CD8-positive, alpha-beta memory T cell (primary cell): ENCODE data around the gene DHX30. TPM values are rescaled to one million over a fixed set of nuclear protein-coding genes. Genes with fewer than 3 reads are reported as not detected.
"Not testable (repeated sequence)": the region's sequence is repeated elsewhere in the genome, so short reads cannot be mapped to it uniquely, and the experiment has no call there.

Source experiments
- CTCF ChIA-PET: fragments of 350-600 bp; sonication (Branson Sonifier 250); formaldehyde crosslinking; loops from one replicate; lab custom pipeline; 2021; ENCODE audit warnings: antibody characterized with exemption; lab: Charles Lee
- POLR2A ChIA-PET: fragments of 350-600 bp; sonication (Branson Sonifier 250); formaldehyde crosslinking; loops from one replicate; lab custom pipeline; 2021; ENCODE audit warnings: antibody characterized with exemption; lab: Charles Lee
- DNase-seq, 5 donors: peaks; one replicate each; pipeline versions ENCODE4 v3.0.0 to v3.0.0-alpha.2; 2020 to 2022; ENCODE audit warnings: mixed read lengths in 1 of 5
- H3K27ac ChIP-seq: one replicate; pipeline ENCODE4 v1.7.0; 2013; ENCODE audit warnings: low read depth, mild to moderate bottlenecking, low read length, moderate library complexity
- H3K27me3 ChIP-seq: 2 replicates; pipeline ENCODE4 v1.7.0; 2013; ENCODE audit warnings: low read length, mild to moderate bottlenecking; ENCODE audit not compliant: insufficient read depth, poor library complexity, severe bottlenecking
- H3K36me3 ChIP-seq: 2 replicates; pipeline ENCODE4 v1.7.0; 2013; ENCODE audit warnings: mild to moderate bottlenecking, low read length, moderate library complexity; ENCODE audit not compliant: insufficient read depth
- H3K4me1 ChIP-seq: 2 replicates; pipeline ENCODE4 v1.7.0; 2013; ENCODE audit warnings: mild to moderate bottlenecking, low read length, moderate library complexity; ENCODE audit not compliant: insufficient read depth
- H3K4me3 ChIP-seq: 2 replicates; pipeline ENCODE4 v1.7.0; 2013; ENCODE audit warnings: mild to moderate bottlenecking, low read length
- H3K9me3 ChIP-seq: 2 replicates; pipeline ENCODE4 v1.7.0; 2013; ENCODE audit warnings: mild to moderate bottlenecking, low read length
- H3K27ac Mint-ChIP-seq, 8 donors: one replicate each; pipeline ENCODE4 v1.8.0; 2020 to 2021; ENCODE audit warnings: mixed read lengths in 8 of 8, mild to moderate bottlenecking in 6 of 8, inconsistent platforms in 3 of 8, moderate library complexity in 3 of 8
- H3K27me3 Mint-ChIP-seq, 2 donors: one replicate each; pipeline ENCODE4 v1.8.0; 2020 to 2021; ENCODE audit warnings: mixed read lengths in 2 of 2, mild to moderate bottlenecking in 1 of 2, moderate library complexity in 1 of 2
- H3K36me3 Mint-ChIP-seq, 3 donors: one replicate each; pipeline ENCODE4 v1.8.0; 2020 to 2021; ENCODE audit warnings: mixed read lengths in 3 of 3, inconsistent platforms in 1 of 3, mild to moderate bottlenecking in 1 of 3
- H3K4me1 Mint-ChIP-seq, 3 donors: one replicate each; pipeline ENCODE4 v1.8.0; 2020 to 2021; ENCODE audit warnings: mixed read lengths in 3 of 3, inconsistent platforms in 1 of 3, mild to moderate bottlenecking in 1 of 3
- H3K4me3 Mint-ChIP-seq, 7 donors: one replicate each; pipeline ENCODE4 v1.8.0; 2020 to 2021; ENCODE audit warnings: mixed read lengths in 7 of 7, mild to moderate bottlenecking in 6 of 7, moderate library complexity in 4 of 7, inconsistent platforms in 2 of 7
- H3K9me3 Mint-ChIP-seq, 5 donors: one replicate each; pipeline ENCODE4 v1.8.0; 2020 to 2022; ENCODE audit warnings: mixed read lengths in 5 of 5, mild to moderate bottlenecking in 3 of 5, moderate library complexity in 2 of 5, inconsistent platforms in 1 of 5
- polyA plus RNA-seq: library from polyadenylated mRNA; unstranded; fragments of 300-500 nt; fragmentation: Illumina TruSeq; gene quantifications from one replicate; pipeline ENCODE4 v1.2.3, GENCODE V29; 2021
- total RNA-seq, 2 experiments: library from RNA; stranded (reverse); gene quantifications; one replicate each; pipeline ENCODE4 v1.2.3, GENCODE V29; 2021

Gene DHX30
- total RNA-seq: 100 to 1,000 TPM; 117 TPM
- 48.3 TPM for polyA plus RNA-seq

GRCh38 chr3:47802734-47803479 lies at the start of gene DHX30:
DHX30 (plus strand) TSS chr3:47803138; CDS start chr3:47810684, 7,546 bp downstream.
- Histone ChIP-seq H3K27ac (peak within 1 kb of the TSS; percentile 76), H3K36me3 (no peaks in the 10 kb centered on the region), H3K9me3 (no peaks in the 10 kb centered on the region), H3K4me1 (peaks cover 23% of the 10 kb centered on the region), H3K27me3 (no peaks in the 10 kb centered on the region), H3K4me3 (peak within 1 kb of the TSS; percentile 72)
- CTCF ChIA-PET: interaction anchor here (2.2 to 3.9 kb wide), 3 partner anchors 14 to 281 kb away, joined by 10 to 14 read pairs (median 11); no protein-coding TSS in a partner anchor
- POLR2A ChIA-PET: no interaction called here
- Mint-ChIP-seq H3K4me3 (peak within 1 kb of the TSS; percentile 91 to 97 (median 94)), H3K9me3 (no peaks in the 10 kb centered on the region), H3K27me3 (no peaks in the 10 kb centered on the region), H3K36me3 (peaks cover 0 to 19% (median 3%) of the 10 kb centered on the region in 3 donors), H3K27ac (peak within 1 kb of the TSS; percentile 89 to 99 (median 96)), H3K4me1 (peaks cover 16 to 26% (median 26%) of the 10 kb centered on the region in 3 donors)
- peak; percentile 79 to 86 (median 81) for DNase-seq

GRCh38 chr3:47758261-47759025 lies 44.5 kb upstream of the DHX30 start:
- no peaks in the 10 kb centered on the region for H3K9me3 ChIP-seq
- H3K4me3 ChIP-seq: no peak overlapping the region
- ChIA-PET POLR2A (no interaction called here), CTCF (interaction anchor here (1.2 kb wide), 1 partner anchor 67 kb away, joined by 3 read pairs; no protein-coding TSS in a partner anchor)
- H3K4me1 ChIP-seq: no peaks in the 10 kb centered on the region
- H3K27ac Mint-ChIP-seq: peak overlapping the region in 3 of 8 donors; percentile 12 to 43 (median 38)
- H3K9me3 Mint-ChIP-seq: no peaks in the 10 kb centered on the region
- H3K36me3 Mint-ChIP-seq: peaks cover 0 to 34% (median 7%) of the 10 kb centered on the region in 3 donors
- no peak for DNase-seq
- no peaks in the 10 kb centered on the region for H3K27me3 ChIP-seq
- H3K27me3 Mint-ChIP-seq: no peaks in the 10 kb centered on the region
- no peak overlapping the region for H3K4me3 Mint-ChIP-seq
- no peak overlapping the region for H3K27ac ChIP-seq
- peaks cover 11 to 15% (median 15%) of the 10 kb centered on the region in 3 donors for H3K4me1 Mint-ChIP-seq
- no peaks in the 10 kb centered on the region for H3K36me3 ChIP-seq

GRCh38 chr3:47760207-47760606 lies 42.7 kb upstream of the DHX30 start:
- H3K36me3 ChIP-seq, H3K4me3 Mint-ChIP-seq, CTCF ChIA-PET, H3K27me3 Mint-ChIP-seq, DNase-seq, H3K27me3 ChIP-seq, H3K9me3 Mint-ChIP-seq, H3K4me1 ChIP-seq, POLR2A ChIA-PET, H3K27ac ChIP-seq, H3K4me3 ChIP-seq, H3K9me3 ChIP-seq: not testable (repeated sequence)
- Mint-ChIP-seq H3K4me1 (peaks cover 13 to 28% (median 19%) of the 10 kb centered on the region in 3 donors), H3K36me3 (peaks cover 0 to 42% (median 7%) of the 10 kb centered on the region in 3 donors), H3K27ac (peak overlapping the region in 4 of 8 donors; percentile 11 to 85 (median 50))

- DNase-seq: no peak
- peaks cover 15 to 30% (median 19%) of the 10 kb centered on the region in 3 donors for H3K4me1 Mint-ChIP-seq
- H3K27ac Mint-ChIP-seq: peak overlapping the region in 5 of 8 donors; percentile 2 to 85 (median 49)
- no peaks in the 10 kb centered on the region for H3K9me3 Mint-ChIP-seq
- Histone ChIP-seq H3K4me3 (no peak overlapping the region), H3K27me3 (no peaks in the 10 kb centered on the region), H3K27ac (no peak overlapping the region), H3K9me3 (no peaks in the 10 kb centered on the region), H3K36me3 (peaks cover 3% of the 10 kb centered on the region), H3K4me1 (no peaks in the 10 kb centered on the region)
- peaks cover 0 to 46% (median 7%) of the 10 kb centered on the region in 3 donors for H3K36me3 Mint-ChIP-seq
- CTCF ChIA-PET: interaction anchor here (0.5 kb wide), 1 partner anchor 63 kb away, joined by 3 read pairs; no protein-coding TSS in a partner anchor
- no peak overlapping the region for H3K4me3 Mint-ChIP-seq
- POLR2A ChIA-PET: no interaction called here
- no peaks in the 10 kb centered on the region for H3K27me3 Mint-ChIP-seq
Observed at GRCh38 chr3:47761046-47761445, 41.9 kb upstream of the DHX30 start.

GRCh38 chr3:47762233-47762632 lies 40.7 kb upstream of the DHX30 start:
- Mint-ChIP-seq H3K4me3 (no peak overlapping the region), H3K36me3 (peaks cover 0 to 45% (median 4%) of the 10 kb centered on the region in 3 donors), H3K4me1 (peaks cover 14 to 24% (median 18%) of the 10 kb centered on the region in 3 donors), H3K9me3 (no peaks in the 10 kb centered on the region), H3K27ac (peak overlapping the region in 5 of 8 donors; percentile 39 to 85 (median 59)), H3K27me3 (no peaks in the 10 kb centered on the region)
- POLR2A ChIA-PET: no interaction called here
- DNase-seq: no peak
- H3K4me1 ChIP-seq: no peaks in the 10 kb centered on the region
- CTCF ChIA-PET: no interaction called here
- no peak overlapping the region for H3K4me3 ChIP-seq
- H3K27ac ChIP-seq: peak overlapping the region; percentile 46
- H3K27me3 ChIP-seq: no peaks in the 10 kb centered on the region
- H3K36me3 ChIP-seq: peaks cover 3% of the 10 kb centered on the region
- H3K9me3 ChIP-seq: no peaks in the 10 kb centered on the region

- peaks cover 0 to 52% (median 7%) of the 10 kb centered on the region in 3 donors for H3K36me3 Mint-ChIP-seq
- ChIA-PET CTCF (no interaction called here), POLR2A (no interaction called here)
- peaks cover 3% of the 10 kb centered on the region for H3K36me3 ChIP-seq
- H3K27ac Mint-ChIP-seq: no peak overlapping the region
- H3K4me1 ChIP-seq: no peaks in the 10 kb centered on the region
- no peak overlapping the region for H3K27ac ChIP-seq
- DNase-seq: no peak
- no peaks in the 10 kb centered on the region for H3K9me3 ChIP-seq
- no peaks in the 10 kb centered on the region for H3K27me3 Mint-ChIP-seq
- H3K4me1 Mint-ChIP-seq: peaks cover 18 to 31% (median 24%) of the 10 kb centered on the region in 3 donors
- H3K27me3 ChIP-seq: no peaks in the 10 kb centered on the region
- no peak overlapping the region for H3K4me3 Mint-ChIP-seq
- no peak overlapping the region for H3K4me3 ChIP-seq
- H3K9me3 Mint-ChIP-seq: no peaks in the 10 kb centered on the region
Observed at GRCh38 chr3:47766186-47766585, 36.8 kb upstream of the DHX30 start.

GRCh38 chr3:47772047-47772446 lies 30.9 kb upstream of the DHX30 start:
- ChIA-PET CTCF (interaction anchor here (0.8 kb wide), 1 partner anchor 17 kb away, joined by 3 read pairs; no protein-coding TSS in a partner anchor), POLR2A (no interaction called here)
- Histone ChIP-seq H3K4me1 (peaks cover 6% of the 10 kb centered on the region), H3K36me3 (no peaks in the 10 kb centered on the region), H3K9me3 (no peaks in the 10 kb centered on the region), H3K27ac (no peak overlapping the region), H3K4me3 (no peak overlapping the region), H3K27me3 (no peaks in the 10 kb centered on the region)
- Mint-ChIP-seq H3K9me3 (no peaks in the 10 kb centered on the region), H3K27me3 (peaks cover 0 to 3% of the 10 kb centered on the region in 2 donors), H3K27ac (no peak overlapping the region), H3K4me3 (no peak overlapping the region), H3K36me3 (peaks cover 4 to 40% (median 8%) of the 10 kb centered on the region in 3 donors), H3K4me1 (peaks cover 17 to 43% (median 23%) of the 10 kb centered on the region in 3 donors)
- no peak for DNase-seq
